ENCODE results near the gene PCSK1. TPM values are rescaled to one million over a fixed set of nuclear protein-coding genes. Genes with fewer than 3 reads are reported as not detected.

The PCSK1 gene
- polyA plus RNA-seq, 1 of the 3 experiments (the other 2 are of a cell fraction): 0.08 TPM

GRCh38 chr5:96387616-96388015 lies 45.4 kb downstream of the PCSK1 start:
- Histone ChIP-seq H3K27me3 (ENCODE audit: insufficient read depth) (no peaks in the 10 kb centered on the region), H3K36me3 (replicated peaks in 1 of 2; ENCODE audit: control insufficient read depth in 1 of 2, insufficient read depth in 2 of 2, low read length in 1 of 2) (no peaks in the 10 kb centered on the region), H3K9me3 (no peaks in the 10 kb centered on the region), H4K20me1 (ENCODE audit: insufficient read depth) (no peaks in the 10 kb centered on the region), H3K4me2 (no peak overlapping the region), H3K4me3 (ENCODE audit: low read depth in 2 of 2, low read length in 1 of 2) (no peak overlapping the region), H3K4me1 (ENCODE audit: control insufficient read depth in 1 of 2, insufficient read depth in 2 of 2, low read depth in 1 of 2, low read length in 1 of 2) (peaks cover 6 to 9% of the 10 kb centered on the region in 2 experiments; a peak in 3 of 4 replicates), H3K79me2 (ENCODE audit: insufficient read depth) (no peaks in the 10 kb centered on the region), H3K9me2 (no peaks in the 10 kb centered on the region), H3K27ac (ENCODE audit: low read depth in 2 of 2, low read length in 1 of 2) (no peak overlapping the region), H3F3A (replicated peaks; ENCODE audit: insufficient read depth) (no peaks in the 10 kb centered on the region), H3K9ac (no peak overlapping the region), H2AFZ (ENCODE audit: low read depth) (no peak overlapping the region)
- POLR2A ChIA-PET: no interaction called here
- no peak for DNase-seq
- CTCF ChIA-PET: interaction anchor here (0.9 to 1.5 kb wide), 3 partner anchors 10 to 38 kb away, joined by 3 to 4 read pairs (median 4); no protein-coding TSS in a partner anchor
- WGBS (ENCODE audit: low lambda C conversion rate): 43% methylated on average over 2 of the region's 2 CpGs
- TF ChIP-seq FOXJ3 (CRISPR knock-in tag; IDR thresholded peaks at IDR 0.05): no peak
- TF ChIP-seq MAX (IDR thresholded peaks at IDR 0.05; ENCODE audit: low read depth): no peak
- no peak for TF ChIP-seq USF1 (IDR thresholded peaks at IDR 0.05; ENCODE audit: borderline replicate concordance, low read depth)
- TF ChIP-seq POLR2AphosphoS5 (IDR thresholded peaks at IDR 0.05; ENCODE audit: low read depth, low read length): no peak
- no peak for TF ChIP-seq MXI1 (IDR thresholded peaks at IDR 0.05; ENCODE audit: low read depth, low read length)

GRCh38 chr5:96385538-96385937 lies 47.5 kb downstream of the PCSK1 start:
- Histone ChIP-seq H3F3A (replicated peaks; ENCODE audit: insufficient read depth) (no peaks in the 10 kb centered on the region), H3K27me3 (ENCODE audit: insufficient read depth) (no peaks in the 10 kb centered on the region), H3K79me2 (ENCODE audit: insufficient read depth) (no peaks in the 10 kb centered on the region), H3K4me2 (no peak overlapping the region), H4K20me1 (ENCODE audit: insufficient read depth) (no peaks in the 10 kb centered on the region), H3K4me1 (ENCODE audit: control insufficient read depth in 1 of 2, insufficient read depth in 2 of 2, low read depth in 1 of 2, low read length in 1 of 2) (peaks cover 6 to 9% of the 10 kb centered on the region in 2 experiments; a peak in 3 of 4 replicates), H3K4me3 (ENCODE audit: low read depth in 2 of 2, low read length in 1 of 2) (no peak overlapping the region), H3K9ac (no peak overlapping the region), H2AFZ (ENCODE audit: low read depth) (no peak overlapping the region), H3K9me2 (no peaks in the 10 kb centered on the region), H3K9me3 (no peaks in the 10 kb centered on the region), H3K36me3 (replicated peaks in 1 of 2; ENCODE audit: control insufficient read depth in 1 of 2, insufficient read depth in 2 of 2, low read length in 1 of 2) (no peaks in the 10 kb centered on the region), H3K27ac (ENCODE audit: low read depth in 2 of 2, low read length in 1 of 2) (no peak overlapping the region)
- POLR2A ChIA-PET: no interaction called here
- CTCF ChIA-PET: no interaction called here
- no peak for DNase-seq
- 89% methylated on average over 1 of the region's 1 CpG for WGBS (ENCODE audit: low lambda C conversion rate)
- TF ChIP-seq GABPA (IDR thresholded peaks at IDR 0.05; ENCODE audit: low read depth) (no peak), REST (IDR thresholded peaks at IDR 0.05; ENCODE audit: low read depth, low read length) (no peak), POLR2AphosphoS5 (IDR thresholded peaks at IDR 0.05; ENCODE audit: low read depth, low read length) (no peak), USF1 (IDR thresholded peaks at IDR 0.05; ENCODE audit: borderline replicate concordance, low read depth) (no peak), FOXJ3 (CRISPR knock-in tag; IDR thresholded peaks at IDR 0.05) (no peak), NFIC (IDR thresholded peaks at IDR 0.05; ENCODE audit: borderline replicate concordance) (no peak), SIN3A (IDR thresholded peaks at IDR 0.05; ENCODE audit: borderline replicate concordance, low read depth, low read length) (no peak), CTCF (IDR thresholded peaks at IDR 0.05) (no peak), MXI1 (IDR thresholded peaks at IDR 0.05; ENCODE audit: low read depth, low read length) (no peak), EZH2phosphoT487 (IDR thresholded peaks at IDR 0.05; ENCODE audit: borderline replicate concordance, low read depth) (no peak), ZBTB33 (IDR thresholded peaks at IDR 0.05; ENCODE audit: borderline replicate concordance, low read depth) (no peak), RCOR1 (IDR thresholded peaks at IDR 0.05; ENCODE audit: low read length) (no peak), PBX3 (IDR thresholded peaks at IDR 0.05) (no peak), FOSL2 (IDR thresholded peaks at IDR 0.05; ENCODE audit: borderline replicate concordance, low read depth) (no peak)
